Retinal pigment epithelial cell (primary cell): Measurements from ENCODE around the gene DSE.
"Not testable (repeated sequence)": the region's sequence is repeated elsewhere in the genome, so short reads cannot be mapped to it uniquely, and the experiment has no call there.

Experiments used
- DNase-seq: peaks from one replicate; pipeline ENCODE4 v3.0.0-alpha.2; 2010; ENCODE audit warnings: low read depth
- H3K4me3 ChIP-seq: 2 replicates; pipeline ENCODE4 v1.5.1; 2011; ENCODE audit warnings: mild to moderate bottlenecking, low read length, control low read depth, moderate library complexity
- CTCF ChIP-seq: conservative IDR thresholded peaks from 2 replicates; pipeline ENCODE4 v1.5.1; 2011; ENCODE audit warnings: low read depth, low read length, control low read depth, inconsistent platforms

Gene DSE

GRCh38 chr6:116329156-116329555 lies 41.6 kb upstream of the DSE start:
- DNase-seq = no peak
- H3K4me3 ChIP-seq = no peak overlapping the region
- TF ChIP-seq CTCF = no peak

GRCh38 chr6:116330511-116330910 lies 40.2 kb upstream of the DSE start:
- no peak overlapping the region for H3K4me3 ChIP-seq
- DNase-seq = no peak
- no peak for TF ChIP-seq CTCF

- H3K4me3 ChIP-seq = no peak overlapping the region
- no peak for DNase-seq
- no peak for TF ChIP-seq CTCF
Measured at GRCh38 chr6:116332096-116332495, 38.7 kb upstream of the DSE start.

GRCh38 chr6:116334638-116335409 lies 35.9 kb upstream of the DSE start:
- H3K4me3 ChIP-seq, DNase-seq: not testable (repeated sequence)

- H3K4me3 ChIP-seq = no peak overlapping the region
- no peak for TF ChIP-seq CTCF
Measured at GRCh38 chr6:116335612-116336215, 35.0 kb upstream of the DSE start.

GRCh38 chr6:116338943-116339342 lies 31.8 kb upstream of the DSE start:
- TF ChIP-seq CTCF = no peak
- DNase-seq = no peak
- H3K4me3 ChIP-seq = no peak overlapping the region

More at GRCh38 chr6:116335612-116336215, 35.0 kb upstream of the DSE start:
- DNase-seq = no peak

GRCh38 chr6:116340625-116341024 lies 30.1 kb upstream of the DSE start:
- not testable (repeated sequence) for DNase-seq, H3K4me3 ChIP-seq

GRCh38 chr6:116349216-116349615 lies 21.5 kb upstream of the DSE start:
- DNase-seq = no peak
- no peak overlapping the region for H3K4me3 ChIP-seq

More at GRCh38 chr6:116349216-116349615, 21.5 kb upstream of the DSE start:
- TF ChIP-seq CTCF = no peak
